GM21526 (cell line): ENCODE results near the gene NAA40.

Experiments used
- ATAC-seq: cut with Tn5 transposase; IDR thresholded peaks from one replicate; pipeline ENCODE4 v1.9.1; 2021; ENCODE audit warnings: moderate library complexity; ENCODE audit not compliant: unreplicated experiment, low FRiP score

Gene NAA40

DNA sequence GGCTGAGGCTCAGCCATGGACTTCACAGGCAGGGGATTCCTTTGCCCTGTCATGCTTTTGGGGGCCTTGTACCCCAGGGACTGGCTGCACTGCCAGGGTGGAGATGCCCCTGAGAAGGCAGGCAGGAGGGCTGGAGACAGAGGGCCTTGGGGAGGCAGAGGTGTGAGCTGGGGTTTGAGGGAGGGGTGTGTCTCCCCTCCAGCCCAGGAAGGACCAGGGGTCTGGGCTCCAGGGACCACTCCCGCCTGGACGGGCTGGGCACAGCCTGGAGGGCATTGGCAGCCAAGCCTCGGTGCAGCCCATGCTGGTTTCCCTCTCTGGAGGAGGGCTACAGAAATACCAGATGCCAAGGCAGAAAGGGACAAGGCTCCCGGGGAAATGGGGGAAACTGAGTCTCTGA, 66.9 kb downstream of the NAA40 start:
- ATAC-seq: no peak

DNA sequence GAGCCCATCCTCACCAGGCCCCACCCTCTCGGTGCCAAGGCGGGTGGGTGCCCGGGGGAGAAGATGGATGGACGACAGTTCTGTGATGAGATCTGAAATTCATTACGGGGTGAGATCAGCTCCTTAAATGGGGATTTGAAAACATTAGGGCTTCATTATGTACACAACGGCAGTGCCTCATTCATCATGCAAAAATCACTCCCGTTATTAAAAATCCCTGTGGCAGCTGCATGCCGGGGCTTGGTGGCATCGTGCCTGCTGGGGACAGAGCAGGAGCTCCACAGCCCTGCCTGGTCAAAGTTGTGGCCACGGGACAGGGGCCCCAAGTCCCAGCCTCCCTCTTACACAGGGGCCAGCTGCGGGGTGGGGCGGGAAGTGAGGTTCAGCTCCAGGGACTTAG, 67.6 kb downstream of the NAA40 start:
- ATAC-seq: no peak
